GM23338 (cell line): ENCODE data around the gene CLCN2. TPM values are rescaled to one million over a fixed set of nuclear protein-coding genes. Genes with fewer than 3 reads are reported as not detected.

Experiments used
- ATAC-seq: fragments of 200-7000 bp; cut with Tn5 transposase; 3 replicates; pipeline ENCODE4 v1.9.1; 2020
- DNase-seq: peaks from one replicate; pipeline ENCODE4 v3.0.0-alpha.2; 2015; ENCODE audit warnings: low spot score
- H2AFZ ChIP-seq: fragments of 200-600 bp; sonication (generic); 2 replicates; pipeline ENCODE4 v1.8.0; 2016; ENCODE audit warnings: antibody characterized with exemption, mild to moderate bottlenecking, moderate library complexity
- H3F3A ChIP-seq: fragments of 200-600 bp; sonication (generic); replicated peaks from 2 replicates; pipeline ENCODE4 v1.8.0; 2017; ENCODE audit warnings: antibody characterized with exemption, mixed run types, low read depth
- H3K27ac ChIP-seq: fragments of 200-600 bp; sonication (generic); 2 replicates; pipeline ENCODE4 v1.6.1; 2016; ENCODE audit warnings: low read depth
- H3K27me3 ChIP-seq: fragments of 200-600 bp; sonication (generic); 2 replicates; pipeline ENCODE4 v1.8.0; 2016; ENCODE audit warnings: mild to moderate bottlenecking, mixed run types, moderate library complexity; ENCODE audit not compliant: insufficient read depth
- H3K36me3 ChIP-seq: fragments of 200-600 bp; sonication (generic); 2 replicates; pipeline ENCODE4 v1.8.0; 2016; ENCODE audit warnings: mild to moderate bottlenecking; ENCODE audit not compliant: insufficient read depth
- H3K4me1 ChIP-seq: fragments of 200-600 bp; sonication (generic); 2 replicates; pipeline ENCODE4 v1.8.0; 2016; ENCODE audit warnings: mild to moderate bottlenecking, moderate library complexity; ENCODE audit not compliant: insufficient read depth
- H3K4me2 ChIP-seq: fragments of 200-600 bp; sonication (generic); 2 replicates; pipeline ENCODE4 v1.7.1; 2017; ENCODE audit warnings: mixed run types
- H3K4me3 ChIP-seq: fragments of 200-600 bp; sonication (generic); 2 replicates; pipeline ENCODE4 v1.6.1; 2016; ENCODE audit warnings: mixed run types
- H3K79me2 ChIP-seq: fragments of 200-600 bp; sonication (generic); replicated peaks from 2 replicates; pipeline ENCODE4 v1.8.0; 2017; ENCODE audit warnings: mild to moderate bottlenecking; ENCODE audit not compliant: insufficient read depth
- H3K9me2 ChIP-seq: fragments of 200-600 bp; sonication (generic); 2 replicates; pipeline ENCODE4 v1.8.0; 2017; ENCODE audit not compliant: insufficient read depth
- H4K20me1 ChIP-seq: fragments of 200-600 bp; sonication (generic); replicated peaks from 2 replicates; pipeline ENCODE4 v1.8.0; 2017; ENCODE audit warnings: mild to moderate bottlenecking; ENCODE audit not compliant: insufficient read depth
- H3K27ac Mint-ChIP-seq: 2 replicates; pipeline ENCODE4 v1.8.0; 2020; ENCODE audit warnings: inconsistent platforms, mild to moderate bottlenecking, moderate library complexity, mixed read lengths
- H3K27me3 Mint-ChIP-seq: 3 replicates; pipeline ENCODE4 v1.8.0; 2022; ENCODE audit warnings: low read depth, mild to moderate bottlenecking, moderate library complexity, mixed read lengths, inconsistent platforms; ENCODE audit not compliant: insufficient read depth, poor library complexity
- H3K36me3 Mint-ChIP-seq: 3 replicates; pipeline ENCODE4 v1.8.0; 2021; ENCODE audit warnings: low read depth, mild to moderate bottlenecking, inconsistent platforms, moderate library complexity, mixed read lengths
- H3K4me1 Mint-ChIP-seq: 3 replicates; pipeline ENCODE4 v1.8.0; 2020; ENCODE audit warnings: mild to moderate bottlenecking, inconsistent platforms, mixed read lengths
- H3K4me3 Mint-ChIP-seq: 3 replicates; pipeline ENCODE4 v1.8.0; 2021; ENCODE audit warnings: moderate library complexity, mild to moderate bottlenecking, inconsistent platforms, mixed read lengths
- H3K9me3 Mint-ChIP-seq: 3 replicates; pipeline ENCODE4 v1.8.0; 2020; ENCODE audit warnings: moderate library complexity, mild to moderate bottlenecking, inconsistent platforms, mixed read lengths
- JUNB ChIP-seq: IDR thresholded peaks from one replicate; pipeline ENCODE4 v1.6.1; 2016; ENCODE audit warnings: antibody characterized with exemption; ENCODE audit not compliant: unreplicated experiment
- NANOG ChIP-seq: IDR thresholded peaks from 2 replicates; pipeline ENCODE4 v1.6.1; 2016; ENCODE audit warnings: antibody characterized with exemption, borderline replicate concordance
- POLR2AphosphoS5 ChIP-seq: IDR thresholded peaks from 2 replicates; pipeline ENCODE4 v1.6.1; 2016; ENCODE audit warnings: antibody characterized with exemption, low read depth
- STAT1 ChIP-seq: IDR thresholded peaks from one replicate; pipeline ENCODE4 v1.6.1; 2016; ENCODE audit warnings: antibody characterized with exemption; ENCODE audit not compliant: unreplicated experiment
- ZNF331 ChIP-seq: fragments of 250-450 bp; sonication (Bioruptor Pico); IDR thresholded peaks from 2 replicates; pipeline ENCODE4 v1.5.0; 2020; ENCODE audit warnings: low read depth, mild to moderate bottlenecking, moderate library complexity
- polyA plus RNA-seq: library from polyadenylated mRNA; unstranded; fragments of >200 nt; fragmentation: Nextera tagmentation; extraction: Ambion mirVana; gene quantifications from 2 replicates; pipeline ENCODE4 v1.2.1, GENCODE V29; 2016
- total RNA-seq: library from RNA; depleted of rRNA; stranded (reverse); fragments of >200 nt; shearing (Covaris generic); gene quantifications from 2 replicates; pipeline ENCODE4 v1.2.3, GENCODE V29; 2014
- TF ChIP-seq, protein P1 (sequence below), 2 experiments: fragments of 200-600 bp in 1 of 2; sonication (generic) in 1 of 2; conservative IDR thresholded peaks; 2 replicates each; pipeline versions ENCODE4 v1.5.1 to v1.6.1; 2016 to 2017; ENCODE audit warnings: antibody characterized with exemption in 2 of 2, low read depth in 2 of 2, mild to moderate bottlenecking in 2 of 2, moderate library complexity in 1 of 2
- TF ChIP-seq, protein P2 (sequence below): fragments of 250-450 bp; sonication (Bioruptor Pico); IDR thresholded peaks from 2 replicates; pipeline ENCODE4 v1.5.0; 2020; ENCODE audit warnings: mild to moderate bottlenecking, moderate library complexity

The CLCN2 gene
- total and polyA plus RNA-seq, 2 experiments from 2014 or later: 7.0 to 9.2 TPM

GRCh38 chr3:184307915-184308314 lies 53.5 kb downstream of the CLCN2 start (continued):
- TF ChIP-seq, protein P1, sequence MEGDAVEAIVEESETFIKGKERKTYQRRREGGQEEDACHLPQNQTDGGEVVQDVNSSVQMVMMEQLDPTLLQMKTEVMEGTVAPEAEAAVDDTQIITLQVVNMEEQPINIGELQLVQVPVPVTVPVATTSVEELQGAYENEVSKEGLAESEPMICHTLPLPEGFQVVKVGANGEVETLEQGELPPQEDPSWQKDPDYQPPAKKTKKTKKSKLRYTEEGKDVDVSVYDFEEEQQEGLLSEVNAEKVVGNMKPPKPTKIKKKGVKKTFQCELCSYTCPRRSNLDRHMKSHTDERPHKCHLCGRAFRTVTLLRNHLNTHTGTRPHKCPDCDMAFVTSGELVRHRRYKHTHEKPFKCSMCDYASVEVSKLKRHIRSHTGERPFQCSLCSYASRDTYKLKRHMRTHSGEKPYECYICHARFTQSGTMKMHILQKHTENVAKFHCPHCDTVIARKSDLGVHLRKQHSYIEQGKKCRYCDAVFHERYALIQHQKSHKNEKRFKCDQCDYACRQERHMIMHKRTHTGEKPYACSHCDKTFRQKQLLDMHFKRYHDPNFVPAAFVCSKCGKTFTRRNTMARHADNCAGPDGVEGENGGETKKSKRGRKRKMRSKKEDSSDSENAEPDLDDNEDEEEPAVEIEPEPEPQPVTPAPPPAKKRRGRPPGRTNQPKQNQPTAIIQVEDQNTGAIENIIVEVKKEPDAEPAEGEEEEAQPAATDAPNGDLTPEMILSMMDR (conservative IDR thresholded peaks at IDR 0.05; ENCODE audit: low read depth in 2 of 2): no peak
- TF ChIP-seq, protein P2, sequence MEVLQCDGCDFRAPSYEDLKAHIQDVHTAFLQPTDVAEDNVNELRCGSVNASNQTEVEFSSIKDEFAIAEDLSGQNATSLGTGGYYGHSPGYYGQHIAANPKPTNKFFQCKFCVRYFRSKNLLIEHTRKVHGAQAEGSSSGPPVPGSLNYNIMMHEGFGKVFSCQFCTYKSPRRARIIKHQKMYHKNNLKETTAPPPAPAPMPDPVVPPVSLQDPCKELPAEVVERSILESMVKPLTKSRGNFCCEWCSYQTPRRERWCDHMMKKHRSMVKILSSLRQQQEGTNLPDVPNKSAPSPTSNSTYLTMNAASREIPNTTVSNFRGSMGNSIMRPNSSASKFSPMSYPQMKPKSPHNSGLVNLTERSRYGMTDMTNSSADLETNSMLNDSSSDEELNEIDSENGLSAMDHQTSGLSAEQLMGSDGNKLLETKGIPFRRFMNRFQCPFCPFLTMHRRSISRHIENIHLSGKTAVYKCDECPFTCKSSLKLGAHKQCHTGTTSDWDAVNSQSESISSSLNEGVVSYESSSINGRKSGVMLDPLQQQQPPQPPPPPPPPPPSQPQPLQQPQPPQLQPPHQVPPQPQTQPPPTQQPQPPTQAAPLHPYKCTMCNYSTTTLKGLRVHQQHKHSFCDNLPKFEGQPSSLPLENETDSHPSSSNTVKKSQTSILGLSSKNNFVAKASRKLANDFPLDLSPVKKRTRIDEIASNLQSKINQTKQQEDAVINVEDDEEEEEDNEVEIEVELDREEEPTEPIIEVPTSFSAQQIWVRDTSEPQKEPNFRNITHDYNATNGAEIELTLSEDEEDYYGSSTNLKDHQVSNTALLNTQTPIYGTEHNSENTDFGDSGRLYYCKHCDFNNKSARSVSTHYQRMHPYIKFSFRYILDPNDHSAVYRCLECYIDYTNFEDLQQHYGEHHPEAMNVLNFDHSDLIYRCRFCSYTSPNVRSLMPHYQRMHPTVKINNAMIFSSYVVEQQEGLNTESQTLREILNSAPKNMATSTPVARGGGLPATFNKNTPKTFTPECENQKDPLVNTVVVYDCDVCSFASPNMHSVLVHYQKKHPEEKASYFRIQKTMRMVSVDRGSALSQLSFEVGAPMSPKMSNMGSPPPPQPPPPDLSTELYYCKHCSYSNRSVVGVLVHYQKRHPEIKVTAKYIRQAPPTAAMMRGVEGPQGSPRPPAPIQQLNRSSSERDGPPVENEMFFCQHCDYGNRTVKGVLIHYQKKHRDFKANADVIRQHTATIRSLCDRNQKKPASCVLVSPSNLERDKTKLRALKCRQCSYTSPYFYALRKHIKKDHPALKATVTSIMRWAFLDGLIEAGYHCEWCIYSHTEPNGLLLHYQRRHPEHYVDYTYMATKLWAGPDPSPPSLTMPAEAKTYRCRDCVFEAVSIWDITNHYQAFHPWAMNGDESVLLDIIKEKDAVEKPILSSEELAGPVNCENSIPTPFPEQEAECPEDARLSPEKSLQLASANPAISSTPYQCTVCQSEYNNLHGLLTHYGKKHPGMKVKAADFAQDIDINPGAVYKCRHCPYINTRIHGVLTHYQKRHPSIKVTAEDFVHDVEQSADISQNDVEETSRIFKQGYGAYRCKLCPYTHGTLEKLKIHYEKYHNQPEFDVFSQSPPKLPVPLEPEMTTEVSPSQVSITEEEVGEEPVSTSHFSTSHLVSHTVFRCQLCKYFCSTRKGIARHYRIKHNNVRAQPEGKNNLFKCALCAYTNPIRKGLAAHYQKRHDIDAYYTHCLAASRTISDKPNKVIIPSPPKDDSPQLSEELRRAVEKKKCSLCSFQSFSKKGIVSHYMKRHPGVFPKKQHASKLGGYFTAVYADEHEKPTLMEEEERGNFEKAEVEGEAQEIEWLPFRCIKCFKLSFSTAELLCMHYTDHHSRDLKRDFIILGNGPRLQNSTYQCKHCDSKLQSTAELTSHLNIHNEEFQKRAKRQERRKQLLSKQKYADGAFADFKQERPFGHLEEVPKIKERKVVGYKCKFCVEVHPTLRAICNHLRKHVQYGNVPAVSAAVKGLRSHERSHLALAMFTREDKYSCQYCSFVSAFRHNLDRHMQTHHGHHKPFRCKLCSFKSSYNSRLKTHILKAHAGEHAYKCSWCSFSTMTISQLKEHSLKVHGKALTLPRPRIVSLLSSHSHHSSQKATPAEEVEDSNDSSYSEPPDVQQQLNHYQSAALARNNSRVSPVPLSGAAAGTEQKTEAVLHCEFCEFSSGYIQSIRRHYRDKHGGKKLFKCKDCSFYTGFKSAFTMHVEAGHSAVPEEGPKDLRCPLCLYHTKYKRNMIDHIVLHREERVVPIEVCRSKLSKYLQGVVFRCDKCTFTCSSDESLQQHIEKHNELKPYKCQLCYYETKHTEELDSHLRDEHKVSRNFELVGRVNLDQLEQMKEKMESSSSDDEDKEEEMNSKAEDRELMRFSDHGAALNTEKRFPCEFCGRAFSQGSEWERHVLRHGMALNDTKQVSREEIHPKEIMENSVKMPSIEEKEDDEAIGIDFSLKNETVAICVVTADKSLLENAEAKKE (CRISPR knock-in tag): no peak
- TF ChIP-seq ZNF331 (CRISPR knock-in tag): no peak
- TF ChIP-seq NANOG: no peak
- TF ChIP-seq POLR2AphosphoS5: no peak
- TF ChIP-seq STAT1: no peak

DNA sequence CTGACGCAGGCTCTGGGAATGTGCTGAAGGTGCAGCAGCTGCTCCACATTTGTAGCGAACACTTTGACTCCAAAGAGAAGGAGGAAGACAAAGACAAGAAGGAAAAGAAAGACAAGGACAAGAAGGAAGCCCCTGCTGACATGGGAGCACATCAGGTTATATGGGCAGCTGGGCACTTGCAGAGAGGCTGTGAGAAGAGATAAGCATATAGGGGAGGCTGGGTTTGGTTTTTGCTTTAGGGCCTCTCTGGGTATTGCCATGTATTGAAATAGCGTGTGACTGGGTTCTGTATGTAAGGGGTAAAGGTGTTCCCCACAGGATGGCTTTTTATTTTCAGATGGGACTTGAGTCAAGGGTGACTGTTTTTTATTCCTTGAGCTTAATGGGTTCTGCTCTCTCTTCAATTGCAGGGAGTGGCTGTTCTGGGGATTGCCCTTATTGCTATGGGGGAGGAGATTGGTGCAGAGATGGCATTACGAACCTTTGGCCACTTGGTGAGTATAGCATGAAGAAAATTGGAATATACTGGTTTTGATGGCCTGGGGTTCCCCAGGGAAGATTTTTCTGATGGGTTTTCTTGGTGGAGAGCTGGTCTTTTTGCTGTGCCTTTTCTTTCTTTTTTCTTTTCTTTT lies 54.9 kb downstream of the CLCN2 start:
- H3K27ac ChIP-seq: no peak overlapping the region
- H3K4me2 ChIP-seq: no peak overlapping the region
- H3K27ac Mint-ChIP-seq: no peak overlapping the region
- H3K9me3 Mint-ChIP-seq: no peaks in the 10 kb centered on the region
- no peaks in the 10 kb centered on the region for H3K9me2 ChIP-seq
- H3K4me3 ChIP-seq: no peak overlapping the region
- peaks cover 89% of the 10 kb centered on the region for H3K36me3 Mint-ChIP-seq
- peaks cover 10% of the 10 kb centered on the region for H3K27me3 Mint-ChIP-seq
- peaks cover 51% of the 10 kb centered on the region for H3K36me3 ChIP-seq
- DNase-seq: no peak
- no peaks in the 10 kb centered on the region for H3K4me1 Mint-ChIP-seq
- H3K27me3 ChIP-seq: no peaks in the 10 kb centered on the region
- H3K79me2 ChIP-seq: peaks cover 18% of the 10 kb centered on the region
- H3K4me3 Mint-ChIP-seq: no peak overlapping the region
- peaks cover 12% of the 10 kb centered on the region; the same call in 1 of the 2 replicates for H3F3A ChIP-seq
- peaks cover 21% of the 10 kb centered on the region; the same call in 1 of the 2 replicates for H4K20me1 ChIP-seq
- H3K4me1 ChIP-seq: no peaks in the 10 kb centered on the region
- no peak overlapping the region for H2AFZ ChIP-seq
- no peak for ATAC-seq
- TF ChIP-seq JUNB: no peak
- TF ChIP-seq, protein P2 (CRISPR knock-in tag): no peak
